IPS DF 19.7 (cell line): ENCODE measurements around the gene HJURP.
"Not testable (repeated sequence)": the region's sequence is repeated elsewhere in the genome, so short reads cannot be mapped to it uniquely, and the experiment has no call there.

Experiments used
- DNase-seq: peaks from one replicate; pipeline ENCODE4 v3.0.0-alpha.2; 2013; ENCODE audit warnings: low read depth, low spot score

The HJURP gene

GRCh38 chr2:233854241-233854981 lies at the start of gene HJURP:
Gene HJURP, minus strand, starts transcription at chr2:233854535. Its CDS starts 35 bp downstream, at chr2:233854500.
- DNase-seq = peak; percentile 82

- no peak for DNase-seq
These were observed 47.5 kb upstream of the HJURP start for GRCh38 chr2:233901884-233902283.

- DNase-seq = no peak
These were observed 47.0 kb upstream of the HJURP start for GRCh38 chr2:233901367-233901766.

GRCh38 chr2:233896253-233896652 lies 41.9 kb upstream of the HJURP start:
- not testable (repeated sequence) for DNase-seq

GRCh38 chr2:233892793-233893192 lies 38.5 kb upstream of the HJURP start:
- no peak for DNase-seq

GRCh38 chr2:233882353-233882752 lies 28.0 kb upstream of the HJURP start:
- no peak for DNase-seq

DNA sequence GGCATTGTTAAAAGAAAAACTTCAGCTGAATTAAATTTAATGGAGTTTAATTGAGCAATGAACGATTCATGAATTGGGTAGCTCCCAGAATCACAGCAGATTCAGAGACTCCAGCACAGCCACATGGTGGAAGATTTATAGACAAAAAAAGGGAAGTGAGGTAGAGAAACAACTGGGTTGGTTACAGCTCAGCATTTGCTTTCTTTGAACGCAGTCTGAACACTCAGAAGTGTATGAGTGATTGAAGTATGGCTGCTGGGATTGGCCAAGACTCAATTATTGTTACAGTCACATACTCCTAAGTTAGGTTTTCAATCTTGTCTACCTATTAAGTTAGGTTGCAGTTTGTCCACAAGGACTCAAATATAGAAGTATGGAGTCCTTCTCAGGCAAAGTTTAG lies 17.8 kb upstream of the HJURP start:
- DNase-seq = not testable (repeated sequence)

DNA sequence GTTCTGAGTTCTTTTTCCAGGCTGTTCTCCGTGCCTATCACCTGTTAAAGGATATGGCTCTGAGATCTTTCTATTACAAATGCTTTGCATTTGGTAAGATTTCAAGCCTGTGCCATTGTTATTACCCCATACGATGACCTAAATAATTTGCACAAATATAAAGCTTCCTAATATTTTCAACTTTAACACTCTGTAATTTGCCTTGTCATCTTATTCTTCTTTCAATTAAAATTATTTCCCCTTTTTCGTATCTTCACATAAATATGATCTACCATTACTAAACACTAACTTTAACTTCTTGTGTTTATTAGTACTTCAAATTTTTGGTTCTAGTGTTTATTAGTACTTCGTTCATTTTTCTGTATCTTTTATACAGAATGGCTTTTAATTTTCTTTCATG lies 17.1 kb upstream of the HJURP start:
- DNase-seq = no peak

DNA sequence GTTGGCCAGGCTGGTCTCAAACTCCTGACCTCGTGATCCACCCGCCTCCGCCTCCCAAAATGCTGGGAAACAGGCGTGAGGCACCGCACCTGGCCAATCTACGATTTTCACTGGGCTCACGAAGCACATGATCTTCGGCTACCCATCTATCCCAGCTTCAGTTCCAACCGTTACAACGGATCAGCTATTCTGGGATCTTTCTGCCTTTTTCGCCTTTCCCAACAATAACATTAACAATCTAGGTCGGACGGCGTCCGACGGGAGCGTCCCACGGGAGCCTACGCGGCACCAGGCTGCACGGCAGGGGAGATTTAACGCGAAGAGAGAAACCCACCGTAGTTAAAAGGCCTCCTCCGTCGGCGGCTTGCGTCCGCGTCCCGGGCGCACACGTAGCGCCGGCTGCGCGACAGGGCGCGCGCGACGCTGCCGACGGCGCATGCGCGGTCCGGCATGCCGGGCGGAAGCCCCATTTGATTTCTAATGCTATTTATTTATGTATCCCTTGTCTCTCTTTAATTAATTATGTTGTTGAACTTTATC lies 13.7 kb upstream of the HJURP start, which contains the start of gene MSL3B:
Gene MSL3B, minus strand, starts transcription at position 394 of the 540 bp plus-strand sequence.
- no peak for DNase-seq

DNA sequence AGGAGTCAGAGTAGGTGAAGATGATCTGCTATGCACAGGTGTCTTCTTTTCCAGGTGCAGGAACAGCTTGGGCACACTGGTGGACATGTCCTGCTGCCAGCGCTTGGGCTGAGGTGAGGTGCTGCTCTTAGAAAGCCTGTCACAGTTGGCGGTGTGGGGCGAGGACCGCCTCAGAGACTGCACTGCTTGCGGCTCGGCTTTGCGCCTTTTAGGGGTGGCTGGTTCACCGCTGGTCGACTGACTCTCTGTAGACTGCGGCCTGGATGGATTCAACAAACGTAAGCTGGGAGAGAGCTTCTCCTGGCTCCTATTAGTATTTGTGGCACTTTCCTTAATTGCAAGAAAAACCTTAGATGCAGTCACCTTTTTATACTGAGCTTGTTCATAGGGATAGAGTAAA lies 12.1 kb upstream of the HJURP start:
- DNase-seq = no peak

DNA sequence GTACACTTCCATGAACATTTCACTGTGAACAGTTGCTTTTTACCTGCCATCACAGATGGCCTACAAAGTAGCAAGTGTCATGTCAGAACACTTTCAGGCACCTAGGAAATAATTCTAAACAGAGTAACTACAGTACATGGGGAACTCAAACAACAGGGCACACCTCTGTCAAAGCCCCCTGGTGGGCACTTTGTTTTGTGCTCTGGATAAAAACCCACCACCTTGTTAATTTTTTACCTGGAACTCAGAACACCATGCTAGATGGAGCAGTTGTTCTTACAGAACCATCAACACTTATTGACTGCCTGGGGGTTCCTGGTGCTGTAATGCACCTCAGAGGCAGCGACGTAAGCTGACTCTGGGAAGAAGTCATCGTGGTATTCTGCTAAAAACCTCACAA lies 11.5 kb upstream of the HJURP start:
- DNase-seq = no peak

GRCh38 chr2:233862261-233862768 lies 8.0 kb upstream of the HJURP start:
- no peak for DNase-seq

GRCh38 chr2:233858331-233858730 lies 4.0 kb upstream of the HJURP start:
- DNase-seq = no peak

DNA sequence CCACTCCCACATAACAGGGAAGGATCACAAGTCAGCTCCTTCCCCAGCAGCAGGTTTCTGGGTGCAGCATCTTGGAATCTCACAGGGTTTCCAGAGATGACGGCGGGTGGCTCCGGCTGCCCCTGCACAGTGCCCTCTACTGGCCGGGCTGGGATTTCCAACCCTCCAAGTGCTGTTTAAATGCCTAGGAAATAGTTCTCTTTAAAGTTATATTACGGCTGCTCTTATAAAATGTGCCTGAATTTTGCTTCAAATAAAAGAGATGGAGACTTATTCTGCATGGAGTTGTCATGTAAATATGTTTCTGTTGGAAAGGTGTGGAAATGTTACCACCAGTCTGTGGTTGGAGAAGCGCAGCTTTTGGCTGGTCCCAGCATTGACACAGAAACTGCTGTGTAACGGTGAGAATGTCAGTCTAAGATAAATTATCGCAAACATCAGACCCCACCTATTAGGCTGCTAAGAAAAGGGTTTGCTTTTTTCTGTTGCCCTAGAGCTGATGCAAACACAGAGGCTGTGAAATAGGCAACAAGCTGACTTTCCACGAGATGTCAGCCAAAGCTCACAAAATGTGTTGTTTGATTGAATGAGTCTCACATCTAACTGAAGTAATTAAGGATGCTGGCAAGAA lies 3.3 kb upstream of the HJURP start:
- no peak for DNase-seq

DNA sequence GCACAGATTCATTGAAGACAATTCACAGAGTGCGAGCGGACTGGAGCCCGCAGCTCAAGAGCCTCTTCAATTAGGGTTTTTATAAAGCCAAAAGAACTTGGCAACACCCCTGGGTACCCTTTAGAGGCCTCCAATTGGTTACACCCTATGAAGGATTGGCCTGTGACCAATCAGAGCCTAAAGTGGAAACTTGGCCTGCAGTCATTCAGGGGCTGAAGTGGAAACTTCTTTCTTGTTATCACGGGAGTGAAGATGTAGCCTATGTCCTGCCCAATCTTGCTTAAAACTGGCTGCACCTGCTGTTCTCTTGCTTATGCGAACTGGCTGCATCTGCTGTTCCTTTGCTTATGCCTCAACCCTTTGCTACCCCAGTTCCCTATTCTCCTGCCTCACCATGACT lies 1.8 kb upstream of the HJURP start:
- DNase-seq = no peak

GRCh38 chr2:233855345-233855744 lies 1.0 kb upstream of the HJURP start:
- DNase-seq = no peak

DNA sequence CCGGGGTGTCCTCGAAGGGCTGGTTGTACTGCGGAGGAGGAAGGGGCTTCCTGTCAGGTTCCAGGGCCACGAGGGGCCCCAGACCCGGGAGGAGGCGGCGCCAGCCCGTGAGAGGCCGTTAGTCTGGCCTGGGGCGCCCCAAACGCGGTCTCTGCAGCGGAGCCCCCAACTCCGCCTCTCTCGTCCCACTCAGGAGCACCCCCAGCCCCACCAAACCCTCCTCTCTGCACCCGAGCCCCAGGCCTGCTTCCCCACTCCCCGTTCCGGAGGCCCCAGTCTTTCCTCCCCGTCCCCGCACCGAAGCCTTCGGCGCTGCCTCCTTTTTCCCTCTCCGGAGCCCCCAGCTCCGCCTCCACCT lies 473 bp downstream of the HJURP start:
- no peak for DNase-seq

GRCh38 chr2:233853353-233853752 lies 982 bp downstream of the HJURP start:
- DNase-seq = no peak

DNA sequence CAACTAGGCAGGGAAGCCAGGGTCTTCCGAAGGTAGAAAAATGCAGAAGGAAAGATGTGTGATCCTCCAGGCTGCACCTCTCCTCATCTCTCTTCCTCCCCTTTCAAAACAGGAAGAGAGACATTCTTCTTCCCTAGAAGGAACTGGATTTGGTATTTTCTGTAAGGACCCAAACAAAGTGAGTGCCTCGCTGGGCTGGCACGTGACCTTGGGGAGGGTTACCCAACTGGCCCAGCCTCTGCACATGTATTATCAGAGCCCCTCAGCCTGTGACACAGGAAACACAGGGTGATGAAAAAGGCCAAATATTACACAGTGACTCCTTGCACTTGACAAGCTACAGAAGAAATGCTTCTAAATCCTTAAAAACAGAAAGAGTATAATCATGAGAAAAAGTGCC lies 2.3 kb downstream of the HJURP start:
- no peak for DNase-seq

DNA sequence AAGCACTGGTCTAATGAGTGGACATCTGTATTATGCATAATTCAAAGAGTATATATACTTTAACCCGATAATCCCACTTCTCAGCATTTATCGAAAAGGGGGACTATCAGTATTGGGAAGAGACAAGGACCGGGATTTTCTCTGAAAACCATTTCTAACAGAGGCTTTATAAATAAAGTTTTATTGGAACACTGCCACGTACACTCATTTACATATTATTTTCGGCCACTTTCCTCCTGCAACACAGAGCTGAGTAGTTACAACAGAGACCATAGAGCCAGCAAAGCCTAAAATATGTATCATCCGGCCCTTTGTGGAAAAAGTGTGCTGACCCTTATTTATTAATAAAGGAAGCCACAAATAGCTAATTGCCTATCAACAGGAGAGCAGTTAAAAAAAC lies 3.2 kb downstream of the HJURP start:
- DNase-seq = no peak

- DNase-seq = no peak
These were observed 3.6 kb downstream of the HJURP start for GRCh38 chr2:233850745-233851144.

DNA sequence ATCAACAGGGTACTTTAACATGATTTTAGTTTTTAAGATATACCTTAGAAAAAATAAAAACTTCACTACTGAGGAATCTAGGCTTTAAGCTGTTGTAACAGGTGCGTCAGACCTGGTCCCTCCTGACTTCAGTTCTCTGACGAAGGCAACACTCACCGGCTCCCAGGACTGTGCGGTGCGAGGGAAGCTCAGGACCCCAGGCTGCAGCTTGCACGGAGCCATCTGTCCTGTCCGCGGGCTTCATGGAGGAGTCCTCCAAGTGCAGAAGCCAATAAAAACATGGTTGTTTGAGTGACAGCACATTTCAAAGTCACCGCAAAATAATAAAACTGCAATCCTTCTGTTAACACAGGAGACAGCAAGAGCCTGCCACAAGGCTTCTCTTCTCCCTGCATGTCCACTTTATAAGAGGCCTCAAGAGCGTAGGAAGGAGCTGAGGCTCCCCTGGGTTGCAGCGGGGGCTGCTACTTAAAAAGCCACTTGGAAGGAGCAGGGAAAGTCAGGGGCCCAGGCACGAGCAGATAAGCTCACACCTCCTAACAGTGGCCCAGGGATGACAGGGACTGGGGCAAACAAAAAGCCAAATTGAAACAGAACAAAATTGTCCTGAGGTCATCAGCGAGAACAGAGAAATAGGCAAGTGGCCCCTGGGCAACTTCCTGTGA lies 4.6 kb downstream of the HJURP start:
- no peak for DNase-seq
